K562 (cell line): ENCODE measurements around the gene TIMP1. TPM values are rescaled to one million over a fixed set of nuclear protein-coding genes. Genes with fewer than 3 reads are reported as not detected.

Experiments
- ATAC-seq: fragments of 200-7000 bp; cut with Tn5 transposase; 3 replicates; pipeline ENCODE4 v1.9.1; 2020; ENCODE audit warnings: moderate library complexity
- BruUV-seq: library from RNA; stranded (reverse); fragments of 400-500 nt; replicated peaks from 2 replicates; lab custom pipeline; 2021; lab: Mats Ljungman, UMichigan
- CTCF ChIA-PET: fragments of 300-600 bp; formaldehyde crosslinking; extraction: SDS; loops from one replicate; lab custom pipeline; 2021; ENCODE audit warnings: low intra/inter-chr PET ratio; lab: Yijun Ruan, JAX
- POLR2A ChIA-PET: fragments of 300-600, 350-650 bp; sonication (Branson Sonifier 250); formaldehyde crosslinking; extraction: SDS; loops from one replicate; lab custom pipeline; 2021; ENCODE audit warnings: antibody characterized with exemption, inconsistent platforms; lab: Yijun Ruan, JAX
- DNase-seq, 4 experiments: peaks; one replicate each; pipeline versions ENCODE4 v3.0.0 to v3.0.0-alpha.2; 2011 to 2018; ENCODE audit warnings: low spot score in 3 of 4, mixed read lengths in 3 of 4; ENCODE audit errors: extremely low read depth in 1 of 4
- FAIRE-seq: peaks from 2 replicates; lab custom pipeline; 2011; peaks lifted over from hg19 to GRCh38; lab: Jason Lieb, UNC
- H2AFZ ChIP-seq: 2 replicates; pipeline ENCODE4 v1.6.0; 2011; ENCODE audit warnings: low read depth, low read length, control low read depth, inconsistent platforms
- H3K27ac ChIP-seq: fragments of 200-600 bp; 3 replicates; pipeline ENCODE4 v1.8.0; 2011; ENCODE audit warnings: low read depth, mild to moderate bottlenecking, control low read depth, inconsistent platforms, low read length, moderate library complexity, mixed read lengths; ENCODE audit errors: extremely low read depth
- H3K27me3 ChIP-seq, 2 experiments: fragments of 300-600 bp in 1 of 2; 2 replicates in 1 of 2; 3 replicates in 1 of 2; pipeline versions ENCODE4 v1.6.0 to v1.8.0; 2011; ENCODE audit warnings: inconsistent platforms in 2 of 2, low read length in 2 of 2, mild to moderate bottlenecking in 1 of 2, mixed read lengths in 1 of 2, moderate library complexity in 1 of 2; ENCODE audit not compliant: control insufficient read depth in 2 of 2, insufficient read depth in 2 of 2
- H3K36me3 ChIP-seq: fragments of 300-600 bp; 3 replicates; pipeline ENCODE4 v1.8.0; 2011; ENCODE audit warnings: mild to moderate bottlenecking, low read length, inconsistent platforms; ENCODE audit not compliant: control insufficient read depth, insufficient read depth
- H3K4me1 ChIP-seq, 2 experiments: fragments of 200-600 bp in 1 of 2; replicated peaks in 1 of 2; 2 replicates in 1 of 2; 3 replicates in 1 of 2; pipeline versions ENCODE4 v1.5.1 to v1.8.0; 2011; ENCODE audit warnings: inconsistent platforms in 2 of 2, low read length in 2 of 2, mild to moderate bottlenecking in 1 of 2, mixed read lengths in 1 of 2, moderate library complexity in 1 of 2; ENCODE audit not compliant: control insufficient read depth in 2 of 2, insufficient read depth in 2 of 2
- H3K4me2 ChIP-seq: 2 replicates; pipeline ENCODE4 v1.6.1; 2011; ENCODE audit warnings: low read length, control low read depth, inconsistent platforms, mixed read lengths; ENCODE audit not compliant: insufficient read depth
- H3K4me3 ChIP-seq: fragments of 200-600 bp; sonication (generic), shearing (Covaris generic); 2 replicates; pipeline ENCODE4 v1.5.1; 2016; ENCODE audit warnings: control low read depth, inconsistent platforms
- H3K79me2 ChIP-seq: fragments of 200-600 bp; 3 replicates; pipeline ENCODE4 v1.8.0; 2011; ENCODE audit warnings: low read length, inconsistent platforms; ENCODE audit not compliant: control insufficient read depth, insufficient read depth
- H3K9ac ChIP-seq, 2 experiments: 2 replicates each; pipeline versions ENCODE4 v1.6.0 to v1.6.1; 2011; ENCODE audit warnings: low read depth in 2 of 2, low read length in 2 of 2, control low read depth in 1 of 2, inconsistent platforms in 1 of 2, mild to moderate bottlenecking in 1 of 2, mixed read lengths in 1 of 2; ENCODE audit not compliant: insufficient read depth in 1 of 2
- H3K9me1 ChIP-seq: one replicate; pipeline ENCODE4 v1.6.0; 2011; ENCODE audit warnings: inconsistent platforms, mild to moderate bottlenecking, low read length, moderate library complexity; ENCODE audit not compliant: control insufficient read depth, insufficient read depth
- H3K9me3 ChIP-seq: replicated peaks from 2 replicates; pipeline ENCODE4 v1.5.1; 2011; ENCODE audit warnings: low read depth, low read length, inconsistent platforms; ENCODE audit not compliant: control insufficient read depth, insufficient read depth
- H4K20me1 ChIP-seq: replicated peaks from 2 replicates; pipeline ENCODE4 v1.6.1; 2011; ENCODE audit warnings: low read length, inconsistent platforms, mixed read lengths; ENCODE audit not compliant: control insufficient read depth, insufficient read depth
- GTF2A2 ChIP-seq: IDR thresholded peaks from 2 replicates; pipeline ENCODE4 v1.6.1; 2016; ENCODE audit warnings: mild to moderate bottlenecking, missing genetic modification characterization, missing compliant biosample characterization
- KLF1 ChIP-seq: fragments of 450-650 bp; IDR thresholded peaks from 2 replicates; pipeline ENCODE4 v1.6.1; 2016; ENCODE audit warnings: missing genetic modification characterization, missing compliant biosample characterization
- NFATC3 ChIP-seq: fragments of 450-650 bp; IDR thresholded peaks from 2 replicates; pipeline ENCODE4 v1.6.1; 2017; ENCODE audit warnings: mild to moderate bottlenecking
- SIRT6 ChIP-seq: IDR thresholded peaks from one replicate; pipeline ENCODE4 v1.6.1; 2012; ENCODE audit warnings: low read depth, mild to moderate bottlenecking, control low read depth, inconsistent platforms, low read length, moderate library complexity
- TAL1 ChIP-seq: fragments of 450-650 bp; IDR thresholded peaks from 2 replicates; pipeline ENCODE4 v1.6.1; 2016; ENCODE audit warnings: mild to moderate bottlenecking
- TSHZ1 ChIP-seq: fragments of 250-450 bp; sonication (Bioruptor Pico); IDR thresholded peaks from 2 replicates; pipeline ENCODE4 v1.4.0; 2020; ENCODE audit warnings: mild to moderate bottlenecking, moderate library complexity
- ZBTB1 ChIP-seq: sonication (generic); formaldehyde crosslinking; IDR thresholded peaks from 2 replicates; pipeline ENCODE4 v1.8.1; 2023; ENCODE audit warnings: missing genetic modification reagents, low read depth, mild to moderate bottlenecking, borderline replicate concordance
- WGBS: fragments of 100-300 bp; shearing (Covaris generic); methylation state at CpG from one replicate; pipeline ENCODE4 v1.1.6; 2016; ENCODE audit warnings: low coverage, mixed read lengths; ENCODE audit not compliant: insufficient coverage; ENCODE audit errors: missing lambda C conversion rate; 5-methylcytosine and 5-hydroxymethylcytosine counted together
- in situ Hi-C: fragments of 300-500 bp; cut with MboI; formaldehyde crosslinking; loops from 4 replicates; pipeline ENCODE4 v1.15.0; 2018; ENCODE audit warnings: inconsistent platforms, mixed read lengths
- intact Hi-C: fragments of 100-400 bp; cut with micrococcal nuclease; formaldehyde crosslinking; loops from 2 replicates; pipeline ENCODE4 v1.14.2; 2022
- polyA plus RNA-seq, 8 experiments: library from polyadenylated mRNA; depleted of rRNA in 4 of 8; stranded (reverse) in 5 of 8; unstranded in 3 of 8; fragments of >200 nt; fragmentation: Nextera tagmentation in 2 of 8; fragmentation: Illumina TruSeq in 1 of 8; extraction: Ambion mirVana in 2 of 8; extraction: Trizol in 1 of 8; gene quantifications; 2 replicates each; pipeline versions ENCODE4 v1.2.1 to v1.2.3, GENCODE V29; 2011 to 2014; ENCODE audit warnings: inconsistent platforms in 1 of 8, missing spikeins in 1 of 8
- total RNA-seq, 7 experiments: library from RNA; depleted of rRNA in 6 of 7; stranded (reverse); fragments of >200 nt in 6 of 7; fragmentation: Illumina TruSeq in 2 of 7; extraction: Trizol in 2 of 7; gene quantifications; 2 replicates each; pipeline versions ENCODE4 v1.2.1 to v1.2.3, GENCODE V29; 2011 to 2021; ENCODE audit warnings: low replicate concordance in 1 of 7

Gene TIMP1
- total and polyA plus RNA-seq, 9 of the 15 experiments (the other 6 are each of a cell fraction or from before 2014, with no cell fraction given) = 115 to 699 (median 273) TPM

GRCh38 chrX:47610511-47610910 is 28.3 kb downstream of the TIMP1 start:
- Histone ChIP-seq H3K9me1 (no peaks in the 10 kb centered on the region), H3K79me2 (no peaks in the 10 kb centered on the region), H3K9me3 (0 out of 2 replicates have a peak, but pooled peaks cover 2% of the 10 kb centered on the region), H4K20me1 (no peaks in the 10 kb centered on the region), H3K36me3 (no peaks in the 10 kb centered on the region), H3K4me2 (no peak overlapping the region), H3K27ac (no peak overlapping the region), H3K9ac (no peak overlapping the region), H3K4me1 (peaks cover 7% of the 10 kb centered on the region in 2 experiments; a peak in 4 of 5 replicates), H2AFZ (no peak overlapping the region), H3K27me3 (peaks cover 0 to 14% of the 10 kb centered on the region in 2 experiments; a peak in 2 of 5 replicates), H3K4me3 (no peak overlapping the region)
- 45% methylated on average over 3 of the region's 4 CpGs for WGBS
- FAIRE-seq (no peak), DNase-seq (no peak), ATAC-seq (no peak)
- CTCF ChIA-PET = no interaction called here
- BruUV-seq = no TSS peak
- intact Hi-C loops = no loop called here
- in situ Hi-C loops = no loop called here
- no peak for TF ChIP-seq KLF1
- TF ChIP-seq TAL1 = no peak
- no peak for TF ChIP-seq ZBTB1 (CRISPR knock-in tag)
- TF ChIP-seq TSHZ1 (CRISPR knock-in tag) = no peak
- TF ChIP-seq GTF2A2 (tag) = no peak
- TF ChIP-seq NFATC3 = no peak
- TF ChIP-seq SIRT6 = no peak
- POLR2A ChIA-PET = interaction anchor here (0.7 to 1.0 kb wide), 2 partner anchors 13 to 15 kb away, joined by 3 to 4 read pairs; no protein-coding TSS in a partner anchor
